Thoracic aorta (tissue), 2 donors: ENCODE results near the gene USH2A. TPM values are rescaled to one million over a fixed set of nuclear protein-coding genes. Genes with fewer than 3 reads are reported as not detected.

ENCODE experiments used
- ATAC-seq: fragments of 150-250 bp; one replicate; pipeline ENCODE4 v1.8.0; 2017; ENCODE audit warnings: low read depth; ENCODE audit not compliant: insufficient number of reproducible peaks, low FRiP score
- DNase-seq: peaks from one replicate; pipeline ENCODE4 v3.0.0-alpha.2; 2020; ENCODE audit warnings: low spot score
- H3K27ac ChIP-seq, 2 donors: fragments of 200-600 bp; sonication (generic); 1 replicate in 1 of 2; 2 replicates in 1 of 2; pipeline ENCODE4 v1.5.1; 2016; ENCODE audit warnings: mild to moderate bottlenecking in 2 of 2, moderate library complexity in 2 of 2
- H3K27me3 ChIP-seq: fragments of 200-600 bp; sonication (generic); replicated peaks from 2 replicates; pipeline ENCODE4 v1.6.0; 2016; ENCODE audit warnings: mild to moderate bottlenecking; ENCODE audit not compliant: insufficient read depth
- H3K36me3 ChIP-seq: fragments of 200-600 bp; sonication (generic); one replicate; pipeline ENCODE4 v1.5.1; 2016
- H3K4me1 ChIP-seq, 2 donors: fragments of 200-600 bp; sonication (generic); 1 replicate in 1 of 2; 2 replicates in 1 of 2; pipeline versions ENCODE4 v1.5.1 to v1.6.0; 2016; ENCODE audit warnings: low read depth in 2 of 2, mild to moderate bottlenecking in 1 of 2; ENCODE audit not compliant: control insufficient read depth in 1 of 2
- H3K4me3 ChIP-seq: fragments of 200-600 bp; sonication (generic); 2 replicates; pipeline ENCODE4 v1.5.1; 2016; ENCODE audit warnings: mild to moderate bottlenecking
- H3K9me3 ChIP-seq: fragments of 200-600 bp; sonication (generic); 2 replicates; pipeline ENCODE4 v1.5.1; 2016
- total RNA-seq, 2 donors: library from RNA; depleted of rRNA; stranded (reverse); fragments of >200 nt; gene quantifications; one replicate each; pipeline versions ENCODE4 v1.1.0 to v1.2.3, GENCODE V29; 2016
- TF ChIP-seq, protein P1 (sequence below): fragments of 200-600 bp; sonication (generic); IDR thresholded peaks from one replicate; pipeline ENCODE4 v1.5.1; 2019; ENCODE audit warnings: antibody characterized with exemption

Gene USH2A
- total RNA-seq, 2 donors from 2014 or later = not detected

- Histone ChIP-seq H3K4me1 (no peaks in the 10 kb centered on the region), H3K27ac (no peak overlapping the region), H3K9me3 (no peaks in the 10 kb centered on the region), H3K4me3 (no peak overlapping the region), H3K36me3 (no peaks in the 10 kb centered on the region), H3K27me3 (no peaks in the 10 kb centered on the region)
- TF ChIP-seq, protein P1, sequence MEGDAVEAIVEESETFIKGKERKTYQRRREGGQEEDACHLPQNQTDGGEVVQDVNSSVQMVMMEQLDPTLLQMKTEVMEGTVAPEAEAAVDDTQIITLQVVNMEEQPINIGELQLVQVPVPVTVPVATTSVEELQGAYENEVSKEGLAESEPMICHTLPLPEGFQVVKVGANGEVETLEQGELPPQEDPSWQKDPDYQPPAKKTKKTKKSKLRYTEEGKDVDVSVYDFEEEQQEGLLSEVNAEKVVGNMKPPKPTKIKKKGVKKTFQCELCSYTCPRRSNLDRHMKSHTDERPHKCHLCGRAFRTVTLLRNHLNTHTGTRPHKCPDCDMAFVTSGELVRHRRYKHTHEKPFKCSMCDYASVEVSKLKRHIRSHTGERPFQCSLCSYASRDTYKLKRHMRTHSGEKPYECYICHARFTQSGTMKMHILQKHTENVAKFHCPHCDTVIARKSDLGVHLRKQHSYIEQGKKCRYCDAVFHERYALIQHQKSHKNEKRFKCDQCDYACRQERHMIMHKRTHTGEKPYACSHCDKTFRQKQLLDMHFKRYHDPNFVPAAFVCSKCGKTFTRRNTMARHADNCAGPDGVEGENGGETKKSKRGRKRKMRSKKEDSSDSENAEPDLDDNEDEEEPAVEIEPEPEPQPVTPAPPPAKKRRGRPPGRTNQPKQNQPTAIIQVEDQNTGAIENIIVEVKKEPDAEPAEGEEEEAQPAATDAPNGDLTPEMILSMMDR = no peak
- no peak for ATAC-seq
- DNase-seq = no peak
These were observed 540.2 kb downstream of the USH2A start for GRCh38 chr1:215883004-215883403.

DNA sequence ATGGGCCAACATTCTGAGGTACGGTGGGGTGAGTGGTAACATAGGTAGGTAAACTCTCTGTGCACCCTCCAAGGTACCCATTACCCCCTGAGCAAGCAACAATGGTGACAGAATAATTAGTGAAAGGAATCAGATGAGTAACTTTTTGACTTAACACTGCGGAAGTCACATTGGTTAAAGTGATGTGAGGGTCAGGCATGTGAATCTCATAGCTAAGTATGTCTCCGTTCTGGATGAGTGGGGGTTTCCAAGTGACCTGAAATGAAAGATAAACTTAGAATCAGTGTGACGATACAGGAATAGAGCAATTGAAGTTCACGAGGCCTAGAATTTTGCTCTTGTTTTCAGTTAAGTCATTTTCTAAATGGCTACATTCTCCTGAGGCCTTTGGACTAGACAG lies 544.4 kb downstream of the USH2A start:
- Histone ChIP-seq H3K9me3 (no peaks in the 10 kb centered on the region), H3K36me3 (no peaks in the 10 kb centered on the region), H3K4me3 (no peak overlapping the region), H3K4me1 (no peaks in the 10 kb centered on the region), H3K27ac (no peak overlapping the region), H3K27me3 (no peaks in the 10 kb centered on the region)
- no peak for DNase-seq
- no peak for ATAC-seq
- TF ChIP-seq, protein P1 = no peak

DNA sequence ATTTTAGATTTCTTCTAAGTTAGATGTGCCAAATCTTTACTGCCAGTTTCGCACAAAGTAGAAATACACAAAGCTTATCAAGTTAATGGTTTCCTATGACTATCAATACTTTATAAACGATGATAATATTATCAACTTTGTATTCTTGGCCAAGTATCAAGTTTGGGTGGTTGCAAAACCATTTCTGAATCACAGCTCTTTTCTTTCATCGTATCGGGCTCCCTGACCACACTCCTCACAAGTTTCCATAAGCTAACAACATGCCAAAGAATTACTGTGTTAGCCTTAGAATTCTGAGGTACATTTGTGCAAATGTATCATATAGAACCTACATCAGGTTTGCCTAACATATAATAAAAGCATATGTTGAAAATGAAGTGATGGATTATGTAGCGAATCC lies 545.1 kb downstream of the USH2A start:
- Histone ChIP-seq H3K9me3 (no peaks in the 10 kb centered on the region), H3K27me3 (no peaks in the 10 kb centered on the region), H3K4me1 (no peaks in the 10 kb centered on the region), H3K4me3 (no peak overlapping the region), H3K36me3 (no peaks in the 10 kb centered on the region), H3K27ac (no peak overlapping the region)
- TF ChIP-seq, protein P1 = no peak
- DNase-seq (no peak), ATAC-seq (no peak)

DNA sequence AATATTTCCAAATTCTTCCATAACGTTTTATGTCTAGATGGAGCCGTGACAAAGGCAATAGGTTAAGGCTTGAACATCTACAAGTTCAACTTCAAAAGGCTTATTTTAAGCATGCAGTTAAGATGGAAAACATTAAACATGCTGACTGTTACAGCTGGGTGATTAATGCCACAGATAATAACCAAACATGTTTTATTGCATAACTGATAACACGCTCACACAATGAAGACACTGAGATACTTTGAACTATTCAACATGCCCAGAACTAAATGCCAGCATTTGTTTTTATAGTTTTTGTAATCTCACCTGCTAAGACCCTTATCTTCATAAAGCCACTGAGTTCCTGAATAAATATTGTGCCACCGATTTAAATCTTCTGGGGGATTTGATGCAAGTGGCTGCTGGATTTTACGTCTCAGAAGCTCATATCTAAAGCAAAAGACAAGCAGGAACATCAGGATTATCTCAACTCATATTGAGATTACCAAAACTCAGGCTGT lies 545.7 kb downstream of the USH2A start:
- Histone ChIP-seq H3K4me1 (no peaks in the 10 kb centered on the region), H3K27me3 (no peaks in the 10 kb centered on the region), H3K27ac (no peak overlapping the region), H3K9me3 (no peaks in the 10 kb centered on the region), H3K4me3 (no peak overlapping the region), H3K36me3 (no peaks in the 10 kb centered on the region)
- TF ChIP-seq, protein P1 = no peak
- ATAC-seq = no peak
- no peak for DNase-seq

DNA sequence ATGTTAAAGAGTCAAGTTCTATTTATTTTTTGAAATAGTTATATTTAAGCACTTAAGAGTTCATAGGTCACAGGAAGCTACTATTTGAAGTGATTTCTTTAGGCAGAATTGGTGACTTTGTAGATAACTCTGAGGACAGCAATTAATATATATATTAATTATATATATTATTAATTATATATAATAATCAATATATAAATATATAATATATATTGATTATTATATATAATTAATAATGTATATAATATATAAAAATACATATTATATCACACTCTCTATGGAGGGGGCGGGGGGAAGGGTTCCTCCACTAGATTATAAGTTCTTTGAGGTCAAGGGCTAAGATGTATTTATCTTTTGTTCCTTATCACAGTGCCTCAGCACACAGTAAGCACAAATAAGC lies 547.5 kb downstream of the USH2A start:
- Histone ChIP-seq H3K4me3 (no peak overlapping the region), H3K27ac (no peak overlapping the region), H3K36me3 (no peaks in the 10 kb centered on the region), H3K27me3 (no peaks in the 10 kb centered on the region), H3K9me3 (no peaks in the 10 kb centered on the region), H3K4me1 (no peaks in the 10 kb centered on the region)
- DNase-seq = no peak
- TF ChIP-seq, protein P1 = no peak
- ATAC-seq = no peak
